Panc1 (cell line): ENCODE measurements around the gene GMPPB.

Experiments used
- CTCF ChIP-seq: fragments of 450-650 bp; IDR thresholded peaks from 2 replicates; pipeline ENCODE4 v1.5.1; 2017; ENCODE audit warnings: mild to moderate bottlenecking
- POLR2AphosphoS5 ChIP-seq: IDR thresholded peaks from 2 replicates; pipeline ENCODE4 v1.6.1; 2012; ENCODE audit warnings: mild to moderate bottlenecking, low read depth, low read length, moderate library complexity
- REST ChIP-seq, 2 experiments: IDR thresholded peaks; 2 replicates each; pipeline ENCODE4 v1.6.1; 2011 to 2012; ENCODE audit warnings: low read depth in 2 of 2, control low read depth in 1 of 2, low read length in 1 of 2, mild to moderate bottlenecking in 1 of 2, moderate library complexity in 1 of 2; ENCODE audit not compliant: insufficient read depth in 1 of 2
- TCF7L2 ChIP-seq: IDR thresholded peaks from 2 replicates; pipeline ENCODE4 v1.6.1; 2011; ENCODE audit warnings: mild to moderate bottlenecking, low read depth, low read length, inconsistent platforms

GRCh38 chr3:49711489-49711888 is 12.3 kb downstream of the GMPPB start:
- TF ChIP-seq CTCF (no peak), REST (IDR thresholded peaks at IDR 0.05; ENCODE audit: insufficient read depth in 1 of 2, low read depth in 2 of 2, low read length in 1 of 2) (no peak), TCF7L2 (no peak), POLR2AphosphoS5 (no peak)
